ENCODE results near the gene SLC16A3. TPM values are rescaled to one million over a fixed set of nuclear protein-coding genes. Genes with fewer than 3 reads are reported as not detected.
"Not testable (repeated sequence)": the region's sequence is repeated elsewhere in the genome, so short reads cannot be mapped to it uniquely, and the experiment has no call there.

The SLC16A3 gene
- polyA plus RNA-seq, 1 donor (not counting 4 experiments of a cell fraction or from before 2014, with no cell fraction given) = 35.7 TPM

DNA sequence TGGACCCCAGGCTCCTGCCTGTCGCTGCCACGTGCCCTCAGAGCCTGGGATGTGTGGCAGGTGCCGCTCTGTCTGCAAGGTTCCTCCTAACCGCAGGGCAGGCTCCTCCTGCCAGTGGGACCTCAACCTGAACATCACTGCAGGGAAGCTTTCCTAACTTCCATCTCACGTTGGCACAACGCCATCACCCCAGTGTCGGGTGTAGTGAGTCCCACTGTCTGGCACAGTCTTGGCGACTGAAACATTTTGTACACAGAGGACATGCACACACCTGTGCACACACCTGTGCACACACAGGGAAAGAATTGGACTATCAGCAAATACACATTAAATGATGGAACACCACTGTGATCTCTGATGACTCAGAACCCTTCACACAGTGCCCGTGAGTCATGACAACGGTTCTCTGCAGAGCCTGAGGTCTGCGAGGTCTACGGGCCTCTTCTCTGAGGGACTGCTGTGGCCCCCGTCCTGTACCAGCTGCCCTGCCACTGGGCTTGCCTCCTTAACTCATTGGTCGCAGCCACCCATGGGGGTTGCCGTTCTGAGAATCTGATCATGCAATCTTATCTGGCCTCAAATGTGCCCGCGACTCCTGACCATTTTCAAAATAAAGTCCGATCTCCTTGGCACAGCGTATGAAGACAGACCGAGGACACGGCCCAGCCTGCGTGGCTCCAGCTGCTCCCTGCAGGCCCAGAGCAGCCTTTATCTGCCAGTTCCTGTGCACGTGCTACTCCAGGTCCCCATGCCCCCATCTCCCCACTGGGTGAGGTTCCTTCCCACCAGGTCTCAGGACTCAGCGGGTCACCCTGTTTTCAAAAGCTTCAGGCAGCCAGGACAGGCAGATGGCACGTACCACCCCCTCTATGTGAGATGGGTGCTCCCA is 23.8 kb upstream of the SLC16A3 start:
- Histone ChIP-seq H2AFZ (ENCODE audit: control insufficient read depth, low read length) (no peak overlapping the region), H3K4me2 (ENCODE audit: control insufficient read depth, extremely low read depth, insufficient read depth, low read depth, low read length) (peak overlapping the region; percentile 85), H3K4me1 (ENCODE audit: control insufficient read depth, extremely low read depth, insufficient read depth, low read length) (peaks cover 27% of the 10 kb centered on the region), H3K9me3 (ENCODE audit: control insufficient read depth, low read depth, low read length) (no peaks in the 10 kb centered on the region), H3K79me2 (ENCODE audit: control insufficient read depth, insufficient read depth, low read length) (peaks cover 10% of the 10 kb centered on the region), H3K9ac (ENCODE audit: control insufficient read depth, extremely low read depth, insufficient read depth, low read length) (peak overlapping the region; percentile 82), H3K27ac (ENCODE audit: control insufficient read depth, insufficient read depth, low read length) (peak overlapping the region; percentile 96), H3K36me3 (ENCODE audit: control insufficient read depth in 2 of 2, extremely low read depth in 1 of 2, insufficient read depth in 2 of 2, low read length in 2 of 2) (peaks cover 4 to 10% of the 10 kb centered on the region in 2 experiments), H3K9me1 (ENCODE audit: control insufficient read depth, extremely low read depth, insufficient read depth, low read length) (peaks cover 7% of the 10 kb centered on the region), H3K27me3 (ENCODE audit: control insufficient read depth, extremely low read depth, insufficient read depth, low read length) (no peaks in the 10 kb centered on the region), H3K4me3 (ENCODE audit: control insufficient read depth in 2 of 3, extremely low read depth in 1 of 3, insufficient read depth in 2 of 3, low read depth in 1 of 3, low read length in 3 of 3) (peak overlapping the region in 2 of 3 experiments; percentile 44 to 66), H4K20me1 (ENCODE audit: control insufficient read depth, extremely low read depth, insufficient read depth, low read length) (no peaks in the 10 kb centered on the region)
- dilution Hi-C loops (cut with MboI; ENCODE audit: extremely low pct_ligation_motif_present, low sequenced_read_pairs) = no loop called here
- DNase-seq (ENCODE audit: low read depth, low spot score) (no peak), FAIRE-seq (peak; percentile 84)
- TF ChIP-seq, protein P1, sequence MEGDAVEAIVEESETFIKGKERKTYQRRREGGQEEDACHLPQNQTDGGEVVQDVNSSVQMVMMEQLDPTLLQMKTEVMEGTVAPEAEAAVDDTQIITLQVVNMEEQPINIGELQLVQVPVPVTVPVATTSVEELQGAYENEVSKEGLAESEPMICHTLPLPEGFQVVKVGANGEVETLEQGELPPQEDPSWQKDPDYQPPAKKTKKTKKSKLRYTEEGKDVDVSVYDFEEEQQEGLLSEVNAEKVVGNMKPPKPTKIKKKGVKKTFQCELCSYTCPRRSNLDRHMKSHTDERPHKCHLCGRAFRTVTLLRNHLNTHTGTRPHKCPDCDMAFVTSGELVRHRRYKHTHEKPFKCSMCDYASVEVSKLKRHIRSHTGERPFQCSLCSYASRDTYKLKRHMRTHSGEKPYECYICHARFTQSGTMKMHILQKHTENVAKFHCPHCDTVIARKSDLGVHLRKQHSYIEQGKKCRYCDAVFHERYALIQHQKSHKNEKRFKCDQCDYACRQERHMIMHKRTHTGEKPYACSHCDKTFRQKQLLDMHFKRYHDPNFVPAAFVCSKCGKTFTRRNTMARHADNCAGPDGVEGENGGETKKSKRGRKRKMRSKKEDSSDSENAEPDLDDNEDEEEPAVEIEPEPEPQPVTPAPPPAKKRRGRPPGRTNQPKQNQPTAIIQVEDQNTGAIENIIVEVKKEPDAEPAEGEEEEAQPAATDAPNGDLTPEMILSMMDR (optimal IDR thresholded peaks at IDR 0.05 in 1 of 3, IDR thresholded peaks at IDR 0.05 in 1 of 3, conservative IDR thresholded peaks at IDR 0.05 in 1 of 3; ENCODE audit: extremely low read depth in 1 of 3, insufficient read depth in 2 of 3, low read length in 3 of 3) = no peak
- no peak for TF ChIP-seq EZH2 (IDR thresholded peaks at IDR 0.05; ENCODE audit: low read length)

DNA sequence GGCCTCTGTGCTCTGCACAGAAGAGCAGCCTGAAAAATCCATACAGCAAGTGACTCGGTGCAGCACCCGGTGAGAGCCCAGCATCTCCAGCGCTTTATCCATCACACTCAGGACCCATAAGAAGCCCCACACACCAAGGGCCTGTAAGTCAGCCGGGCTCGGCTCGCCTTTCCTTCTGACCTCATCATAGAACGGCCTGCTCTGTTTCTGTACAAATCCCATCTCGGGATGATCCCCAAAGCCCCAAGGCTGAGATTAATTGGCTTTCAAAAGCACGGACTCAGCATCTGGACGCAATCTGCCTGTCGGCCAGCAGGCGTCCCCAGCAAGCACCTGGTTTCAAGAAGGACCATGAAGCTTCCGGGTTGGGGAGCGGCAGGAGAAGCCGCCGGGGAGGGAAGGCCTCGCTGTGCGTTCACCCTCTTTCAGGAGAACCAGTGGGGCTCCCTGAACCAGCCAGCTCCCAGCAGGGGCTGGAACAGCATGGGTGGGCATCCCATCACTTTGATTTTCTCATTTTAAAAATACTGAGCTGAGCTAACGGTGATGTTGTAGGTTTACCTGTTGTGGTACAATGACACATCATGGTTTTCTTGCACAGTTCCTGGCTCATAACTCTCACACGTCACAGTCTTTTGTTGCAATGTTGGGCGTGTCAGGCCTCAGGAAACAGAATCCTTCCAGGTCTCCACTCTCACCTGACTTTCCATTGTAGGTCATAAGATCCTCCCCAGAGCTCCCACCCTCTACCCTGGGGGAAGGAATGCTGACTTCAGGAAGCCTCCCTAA is 22.9 kb upstream of the SLC16A3 start:
- H3K4me2 ChIP-seq (ENCODE audit: control insufficient read depth, extremely low read depth, insufficient read depth, low read depth, low read length) = peak overlapping the region; percentile 85
- peaks cover 7% of the 10 kb centered on the region for H3K9me1 ChIP-seq (ENCODE audit: control insufficient read depth, extremely low read depth, insufficient read depth, low read length)
- H3K4me3 ChIP-seq (ENCODE audit: control insufficient read depth in 2 of 3, extremely low read depth in 1 of 3, insufficient read depth in 2 of 3, low read depth in 1 of 3, low read length in 3 of 3) = peak overlapping the region; percentile 24 to 66 (median 44)
- peaks cover 27% of the 10 kb centered on the region for H3K4me1 ChIP-seq (ENCODE audit: control insufficient read depth, extremely low read depth, insufficient read depth, low read length)
- TF ChIP-seq EZH2 (IDR thresholded peaks at IDR 0.05; ENCODE audit: low read length) = no peak
- TF ChIP-seq, protein P1 (optimal IDR thresholded peaks at IDR 0.05 in 1 of 3, IDR thresholded peaks at IDR 0.05 in 1 of 3, conservative IDR thresholded peaks at IDR 0.05 in 1 of 3; ENCODE audit: extremely low read depth in 1 of 3, insufficient read depth in 2 of 3, low read length in 3 of 3) = peak; percentile 85 to 97 (median 89)
- no peaks in the 10 kb centered on the region for H4K20me1 ChIP-seq (ENCODE audit: control insufficient read depth, extremely low read depth, insufficient read depth, low read length)
- H3K27ac ChIP-seq (ENCODE audit: control insufficient read depth, insufficient read depth, low read length) = peak overlapping the region; percentile 96
- H2AFZ ChIP-seq (ENCODE audit: control insufficient read depth, low read length) = peak overlapping the region; percentile 76
- no peaks in the 10 kb centered on the region for H3K27me3 ChIP-seq (ENCODE audit: control insufficient read depth, extremely low read depth, insufficient read depth, low read length)
- FAIRE-seq = peak; percentile 91
- peaks cover 2 to 7% of the 10 kb centered on the region in 2 experiments for H3K36me3 ChIP-seq (ENCODE audit: control insufficient read depth in 2 of 2, extremely low read depth in 1 of 2, insufficient read depth in 2 of 2, low read length in 2 of 2)
- H3K79me2 ChIP-seq (ENCODE audit: control insufficient read depth, insufficient read depth, low read length) = peaks cover 10% of the 10 kb centered on the region
- DNase-seq (ENCODE audit: low read depth, low spot score) = peak; percentile 89
- no peaks in the 10 kb centered on the region for H3K9me3 ChIP-seq (ENCODE audit: control insufficient read depth, low read depth, low read length)
- dilution Hi-C loops (cut with MboI; ENCODE audit: extremely low pct_ligation_motif_present, low sequenced_read_pairs) = no loop called here
- H3K9ac ChIP-seq (ENCODE audit: control insufficient read depth, extremely low read depth, insufficient read depth, low read length) = peak overlapping the region; percentile 82

DNA sequence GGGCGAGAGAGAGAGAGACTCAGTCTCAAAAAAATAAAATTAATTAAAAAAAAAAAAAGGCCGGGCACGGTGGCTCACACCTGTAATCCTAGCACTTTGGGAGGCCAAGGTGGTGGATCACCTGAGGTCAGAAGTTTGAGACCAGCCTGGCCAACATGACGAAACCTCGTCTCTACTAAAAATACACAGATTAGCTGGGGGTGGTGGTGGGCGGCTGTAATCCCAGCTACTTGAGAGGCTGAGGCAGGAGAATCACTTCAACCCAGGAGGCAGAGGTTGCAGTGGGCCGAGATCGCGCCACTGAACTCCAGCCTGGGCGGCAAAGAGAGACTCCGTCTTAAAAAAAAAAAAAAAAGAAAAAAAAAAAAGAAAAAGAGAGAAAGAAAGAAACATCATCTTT is 18.2 kb upstream of the SLC16A3 start:
- H3K4me3 ChIP-seq (ENCODE audit: control insufficient read depth in 2 of 3, extremely low read depth in 1 of 3, insufficient read depth in 2 of 3, low read depth in 1 of 3, low read length in 3 of 3); H3K9me3 ChIP-seq (ENCODE audit: control insufficient read depth, low read depth, low read length); DNase-seq (ENCODE audit: low read depth, low spot score); H3K27me3 ChIP-seq (ENCODE audit: control insufficient read depth, extremely low read depth, insufficient read depth, low read length); H4K20me1 ChIP-seq (ENCODE audit: control insufficient read depth, extremely low read depth, insufficient read depth, low read length); H2AFZ ChIP-seq (ENCODE audit: control insufficient read depth, low read length); FAIRE-seq; H3K4me2 ChIP-seq (ENCODE audit: control insufficient read depth, extremely low read depth, insufficient read depth, low read depth, low read length); H3K9me1 ChIP-seq (ENCODE audit: control insufficient read depth, extremely low read depth, insufficient read depth, low read length); H3K36me3 ChIP-seq (ENCODE audit: control insufficient read depth in 2 of 2, extremely low read depth in 1 of 2, insufficient read depth in 2 of 2, low read length in 2 of 2); H3K9ac ChIP-seq (ENCODE audit: control insufficient read depth, extremely low read depth, insufficient read depth, low read length); dilution Hi-C loops (cut with MboI; ENCODE audit: extremely low pct_ligation_motif_present, low sequenced_read_pairs); H3K27ac ChIP-seq (ENCODE audit: control insufficient read depth, insufficient read depth, low read length): not testable (repeated sequence)
- peaks cover 29% of the 10 kb centered on the region for H3K4me1 ChIP-seq (ENCODE audit: control insufficient read depth, extremely low read depth, insufficient read depth, low read length)
- peaks cover 14% of the 10 kb centered on the region for H3K79me2 ChIP-seq (ENCODE audit: control insufficient read depth, insufficient read depth, low read length)

Data from keratinocyte (primary cell).